ENCODE data around the gene XPO4. TPM values are rescaled to one million over a fixed set of nuclear protein-coding genes. Genes with fewer than 3 reads are reported as not detected.

The XPO4 gene
- total and polyA plus RNA-seq, 7 donors: 1.8 to 26.8 (median 15.6) TPM

- H3K27ac ChIP-seq: no peak overlapping the region
- no peaks in the 10 kb centered on the region for H3K27me3 ChIP-seq
- no peak overlapping the region for H3K4me3 ChIP-seq
- intact Hi-C loops (cut with DNase I): no loop called here
- WGBS, 2 donors: 64 to 69% methylated on average over 6 of the region's 6 CpGs
- TF ChIP-seq CTCF (IDR thresholded peaks at IDR 0.05) (no peak), EP300 (IDR thresholded peaks at IDR 0.05) (no peak), POLR2AphosphoS5 (IDR thresholded peaks at IDR 0.05) (no peak), POLR2A (IDR thresholded peaks at IDR 0.05) (no peak)
- no peaks in the 10 kb centered on the region for H3K9me3 ChIP-seq
- H3K36me3 ChIP-seq: no peaks in the 10 kb centered on the region
- H3K4me1 ChIP-seq: no peaks in the 10 kb centered on the region
- no peak for DNase-seq
These were observed 6.4 kb upstream of the XPO4 start for GRCh38 chr13:20908714-20909497.

GRCh38 chr13:20904908-20905307 lies 2.4 kb upstream of the XPO4 start:
- intact Hi-C loops (cut with DNase I): no loop called here
- H3K27ac ChIP-seq: no peak overlapping the region

DNA sequence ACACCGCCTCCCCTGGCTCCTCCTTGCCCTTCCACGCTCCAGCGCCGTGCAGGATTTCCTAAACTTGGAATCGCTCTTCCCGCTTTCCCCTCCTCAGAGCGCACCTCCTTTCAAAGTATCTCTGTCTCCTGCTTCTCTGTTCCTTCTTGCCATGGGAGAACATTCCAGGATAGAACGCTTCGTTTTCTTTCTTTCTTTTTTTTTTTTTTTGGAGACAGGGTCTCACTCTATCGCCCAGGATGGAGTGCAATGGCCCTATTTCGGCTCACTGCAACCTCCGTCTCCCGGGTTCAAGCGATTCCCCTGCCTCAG lies 574 bp upstream of the XPO4 start:
- 14% methylated on average over 14 of the region's 14 CpGs for WGBS, 2 donors
- H3K9me3 ChIP-seq: no peaks in the 10 kb centered on the region
- intact Hi-C loops (cut with DNase I): no loop called here
- no peaks in the 10 kb centered on the region for H3K27me3 ChIP-seq
- DNase-seq: no peak
- H3K36me3 ChIP-seq: peaks cover 0 to 4% (median 0%) of the 10 kb centered on the region in 4 donors
- H3K27ac ChIP-seq: peak overlapping the region; percentile 91 to 98 (median 93)
- peaks cover 0 to 24% (median 16%) of the 10 kb centered on the region in 4 donors for H3K4me1 ChIP-seq
- H3K4me3 ChIP-seq: peak overlapping the region; percentile 85 to 99 (median 90)
- TF ChIP-seq EP300 (IDR thresholded peaks at IDR 0.05): no peak
- no peak for TF ChIP-seq POLR2AphosphoS5 (IDR thresholded peaks at IDR 0.05)
- no peak for TF ChIP-seq POLR2A (IDR thresholded peaks at IDR 0.05)
- TF ChIP-seq CTCF (IDR thresholded peaks at IDR 0.05): no peak

More at GRCh38 chr13:20904908-20905307, 2.4 kb upstream of the XPO4 start:
- TF ChIP-seq POLR2AphosphoS5 (IDR thresholded peaks at IDR 0.05) (no peak), POLR2A (IDR thresholded peaks at IDR 0.05) (no peak), EP300 (IDR thresholded peaks at IDR 0.05) (no peak), CTCF (IDR thresholded peaks at IDR 0.05) (no peak)
- H3K27me3 ChIP-seq: no peaks in the 10 kb centered on the region
- no peak for DNase-seq
- H3K36me3 ChIP-seq: peaks cover 0 to 2% (median 0%) of the 10 kb centered on the region in 4 donors
- no peaks in the 10 kb centered on the region for H3K9me3 ChIP-seq
- H3K4me1 ChIP-seq: peaks cover 0 to 24% (median 16%) of the 10 kb centered on the region in 4 donors
- no peak overlapping the region for H3K4me3 ChIP-seq

DNA sequence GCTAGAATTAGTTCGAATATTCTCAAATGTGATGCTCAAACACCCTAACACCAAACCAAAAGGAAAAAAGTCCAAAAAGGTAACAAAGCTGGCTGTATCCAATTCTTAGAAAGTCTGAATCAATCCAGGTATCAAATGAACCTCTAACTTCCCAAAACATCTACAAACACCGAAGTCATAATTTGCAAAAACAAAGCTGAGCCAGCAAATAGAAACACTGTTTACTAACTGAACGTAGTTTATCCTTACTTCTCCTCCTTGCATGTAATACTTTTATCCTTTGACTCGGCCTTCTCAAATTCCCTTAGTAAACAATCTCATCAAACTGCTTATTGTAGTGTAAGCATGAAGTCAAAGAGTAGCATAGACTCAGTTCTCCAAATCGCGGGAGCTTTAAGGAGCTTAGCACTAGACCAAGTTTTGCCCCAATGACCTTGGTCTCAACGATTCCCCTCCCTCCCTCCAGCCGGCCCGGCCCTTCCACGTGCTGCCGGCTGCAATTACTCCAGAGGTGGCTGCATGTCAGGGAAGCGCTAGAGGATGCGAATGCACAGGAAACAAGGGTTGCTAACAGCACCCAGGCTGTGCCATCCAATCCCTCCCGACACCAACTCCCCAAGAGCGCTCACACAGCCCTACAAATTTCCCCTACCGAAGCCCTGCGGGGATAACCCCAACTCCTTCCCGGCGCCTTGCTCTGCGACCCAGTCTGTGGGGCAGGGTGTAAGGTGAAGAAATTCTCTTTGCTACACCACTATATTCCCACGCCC lies 693 bp downstream of the XPO4 start:
- Histone ChIP-seq H3K27ac (peak overlapping the region; percentile 91 to 98 (median 93)), H3K9me3 (no peaks in the 10 kb centered on the region), H3K4me3 (peak overlapping the region; percentile 85 to 99 (median 90)), H3K4me1 (peaks cover 0 to 24% (median 16%) of the 10 kb centered on the region in 4 donors), H3K27me3 (no peaks in the 10 kb centered on the region), H3K36me3 (peaks cover 0 to 4% (median 0%) of the 10 kb centered on the region in 4 donors)
- WGBS, 2 donors: 2 to 3% methylated on average over 21 of the region's 21 CpGs
- intact Hi-C loops (cut with DNase I): no loop called here
- DNase-seq: no peak
- TF ChIP-seq POLR2AphosphoS5 (IDR thresholded peaks at IDR 0.05): no peak
- TF ChIP-seq EP300 (IDR thresholded peaks at IDR 0.05): no peak
- TF ChIP-seq POLR2A (IDR thresholded peaks at IDR 0.05): no peak
- TF ChIP-seq CTCF (IDR thresholded peaks at IDR 0.05): no peak

Data from sigmoid colon (tissue), 7 donors.